HepG2 (cell line): ENCODE measurements around the gene GCNT2. TPM values are rescaled to one million over a fixed set of nuclear protein-coding genes. Genes with fewer than 3 reads are reported as not detected.
A peak's percentile ranks its signal among the peaks of the same experiment; 100 is the strongest.

Experiments used
- CCAR2 ChIP-seq: fragments of 200-400 bp; formaldehyde crosslinking; optimal IDR thresholded peaks from 2 replicates; pipeline ENCODE3; 2018; ENCODE audit warnings: low read depth, mild to moderate bottlenecking, low read length, moderate library complexity
- FIP1L1 ChIP-seq: fragments of 200-400 bp; formaldehyde crosslinking; IDR thresholded peaks from 2 replicates; pipeline ENCODE4 v1.6.1; 2018; ENCODE audit warnings: low read depth, mild to moderate bottlenecking, low read length, moderate library complexity, borderline replicate concordance; ENCODE audit not compliant: insufficient read depth
- FOXK1 ChIP-seq: sonication (generic); formaldehyde crosslinking; IDR thresholded peaks from 2 replicates; pipeline ENCODE4 v1.4.0; 2020; ENCODE audit warnings: low read depth, missing genetic modification reagents, borderline replicate concordance
- HDAC1 ChIP-seq: sonication (generic); formaldehyde crosslinking; IDR thresholded peaks from 2 replicates; pipeline ENCODE4 v1.5.1; 2020; ENCODE audit warnings: mild to moderate bottlenecking, missing genetic modification reagents
- JUN ChIP-seq: sonication (generic); formaldehyde crosslinking; IDR thresholded peaks from 2 replicates; pipeline ENCODE4 v1.4.0; 2020; ENCODE audit warnings: mild to moderate bottlenecking, missing genetic modification reagents
- KAT8 ChIP-seq: IDR thresholded peaks from 2 replicates; pipeline ENCODE4 v1.6.1; 2016; ENCODE audit warnings: missing genetic modification reagents, missing compliant biosample characterization
- RFX1 ChIP-seq: fragments of 450-650 bp; IDR thresholded peaks from 2 replicates; pipeline ENCODE4 v1.6.1; 2017
- SMAD3 ChIP-seq: sonication (generic); formaldehyde crosslinking; IDR thresholded peaks from 2 replicates; pipeline ENCODE4 v1.4.0; 2020; ENCODE audit warnings: missing genetic modification reagents
- SSRP1 ChIP-seq: IDR thresholded peaks from 2 replicates; pipeline ENCODE4 v1.6.1; 2016; ENCODE audit warnings: control low read depth
- ZFP82 ChIP-seq: sonication (generic); formaldehyde crosslinking; IDR thresholded peaks from 2 replicates; pipeline ENCODE4 v1.5.1; 2020; ENCODE audit warnings: mild to moderate bottlenecking, missing genetic modification reagents, borderline replicate concordance
- ZNF143 ChIP-seq: sonication (generic); formaldehyde crosslinking; IDR thresholded peaks from 2 replicates; pipeline ENCODE4 v1.4.0; 2020; ENCODE audit warnings: missing genetic modification reagents
- ZNF180 ChIP-seq: sonication (generic); formaldehyde crosslinking; IDR thresholded peaks from 2 replicates; pipeline ENCODE4 v1.4.0; 2020; ENCODE audit warnings: low read depth, missing genetic modification reagents, borderline replicate concordance
- ZNF224 ChIP-seq: sonication (generic); formaldehyde crosslinking; IDR thresholded peaks from 2 replicates; pipeline ENCODE4 v1.5.0; 2020; ENCODE audit warnings: mild to moderate bottlenecking, missing genetic modification reagents
- ZNF558 ChIP-seq: sonication (generic); formaldehyde crosslinking; IDR thresholded peaks from 2 replicates; pipeline ENCODE4 v1.9.0; 2022; ENCODE audit warnings: mild to moderate bottlenecking, missing genetic modification reagents, borderline replicate concordance
- ZNF598 ChIP-seq: sonication (generic); formaldehyde crosslinking; IDR thresholded peaks from 2 replicates; pipeline ENCODE4 v1.5.1; 2020; ENCODE audit warnings: mild to moderate bottlenecking, missing genetic modification reagents, borderline replicate concordance
- ZNF644 ChIP-seq: IDR thresholded peaks from 2 replicates; pipeline ENCODE4 v1.6.1; 2016; ENCODE audit warnings: low read depth
- ZNF703 ChIP-seq: sonication (generic); formaldehyde crosslinking; IDR thresholded peaks from 2 replicates; pipeline ENCODE4 v1.5.1; 2020; ENCODE audit warnings: missing genetic modification reagents, mild to moderate bottlenecking, moderate library complexity, borderline replicate concordance
- ZNF772 ChIP-seq: sonication (generic); formaldehyde crosslinking; IDR thresholded peaks from 2 replicates; pipeline ENCODE4 v1.5.0; 2020; ENCODE audit warnings: mild to moderate bottlenecking, missing genetic modification reagents
- ZNF788 ChIP-seq: sonication (generic); formaldehyde crosslinking; IDR thresholded peaks from 2 replicates; pipeline ENCODE4 v1.5.0; 2020; ENCODE audit warnings: mild to moderate bottlenecking, missing genetic modification reagents, borderline replicate concordance
- ZNF883 ChIP-seq: sonication (generic); formaldehyde crosslinking; IDR thresholded peaks from 2 replicates; pipeline ENCODE4 v1.5.1; 2020; ENCODE audit warnings: mild to moderate bottlenecking, missing genetic modification reagents; ENCODE audit errors: not compliant biosample characterization
- ZSCAN12 ChIP-seq: sonication (generic); formaldehyde crosslinking; IDR thresholded peaks from 2 replicates; pipeline ENCODE4 v1.9.0; 2021; ENCODE audit warnings: mild to moderate bottlenecking, missing genetic modification reagents
- polyA plus RNA-seq, 8 experiments: library from polyadenylated mRNA; depleted of rRNA in 3 of 8; stranded (reverse) in 7 of 8; unstranded in 1 of 8; fragments of >200 nt; fragmentation: Illumina TruSeq in 4 of 8; extraction: Trizol in 4 of 8; gene quantifications; 2 replicates each; pipeline versions ENCODE4 v1.2.1 to v1.2.3, GENCODE V29; 2011 to 2016; ENCODE audit warnings: low read depth in 4 of 8, missing spikeins in 1 of 8, mixed read lengths in 1 of 8; ENCODE audit not compliant: insufficient read depth in 1 of 8
- total RNA-seq, 5 experiments: library from RNA; depleted of rRNA; stranded (reverse); fragments of >200 nt; fragmentation: Illumina TruSeq; extraction: Trizol; gene quantifications; 2 replicates each; pipeline ENCODE4 v1.2.3, GENCODE V29; 2016; ENCODE audit warnings: low read depth in 1 of 5
- TF ChIP-seq, protein P1 (sequence below): sonication (generic); formaldehyde crosslinking; IDR thresholded peaks from 2 replicates; pipeline ENCODE4 v1.4.0; 2020; ENCODE audit warnings: missing genetic modification reagents, mild to moderate bottlenecking, borderline replicate concordance
- TF ChIP-seq, protein P2 (sequence below): sonication (generic); formaldehyde crosslinking; IDR thresholded peaks from 2 replicates; pipeline ENCODE4 v1.4.0; 2020; ENCODE audit warnings: missing genetic modification reagents
- TF ChIP-seq, protein P3 (sequence below): sonication (generic); formaldehyde crosslinking; IDR thresholded peaks from 2 replicates; pipeline ENCODE4 v1.5.0; 2020; ENCODE audit warnings: mild to moderate bottlenecking, missing genetic modification reagents, moderate library complexity
- TF ChIP-seq, protein P4 (sequence below): sonication (generic); formaldehyde crosslinking; IDR thresholded peaks from 2 replicates; pipeline ENCODE4 v1.4.0; 2020; ENCODE audit warnings: mild to moderate bottlenecking, missing genetic modification reagents
- TF ChIP-seq, protein P5 (sequence below): sonication (generic); formaldehyde crosslinking; IDR thresholded peaks from 2 replicates; pipeline ENCODE4 v1.4.0; 2020; ENCODE audit warnings: missing genetic modification reagents, low read depth, mild to moderate bottlenecking, borderline replicate concordance

The GCNT2 gene
- total and polyA plus RNA-seq, 2 of the 13 experiments (the other 11 are each of a cell fraction or from before 2014, with no cell fraction given), result 11.8 to 31.9 TPM

DNA sequence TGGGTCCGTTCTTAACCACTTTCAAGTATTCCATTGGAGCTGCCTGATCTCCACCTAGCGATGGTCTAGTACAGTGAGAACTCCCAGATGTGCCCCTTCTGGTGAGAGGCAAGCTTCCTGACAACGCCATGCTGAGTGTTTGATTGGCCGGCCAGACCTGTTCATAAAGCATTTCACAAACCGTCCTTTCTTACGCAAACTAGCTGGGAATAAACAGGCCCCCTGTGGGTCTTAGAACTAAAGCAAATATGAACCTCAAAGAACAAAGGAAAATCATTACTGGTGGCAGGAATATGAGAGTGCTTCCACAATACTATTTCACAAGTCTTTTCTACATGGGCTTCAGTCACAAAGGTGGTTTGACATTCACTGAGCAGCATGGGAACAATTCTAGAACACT, 15.6 kb upstream of the GCNT2 start (continued):
- TF ChIP-seq, protein P1, sequence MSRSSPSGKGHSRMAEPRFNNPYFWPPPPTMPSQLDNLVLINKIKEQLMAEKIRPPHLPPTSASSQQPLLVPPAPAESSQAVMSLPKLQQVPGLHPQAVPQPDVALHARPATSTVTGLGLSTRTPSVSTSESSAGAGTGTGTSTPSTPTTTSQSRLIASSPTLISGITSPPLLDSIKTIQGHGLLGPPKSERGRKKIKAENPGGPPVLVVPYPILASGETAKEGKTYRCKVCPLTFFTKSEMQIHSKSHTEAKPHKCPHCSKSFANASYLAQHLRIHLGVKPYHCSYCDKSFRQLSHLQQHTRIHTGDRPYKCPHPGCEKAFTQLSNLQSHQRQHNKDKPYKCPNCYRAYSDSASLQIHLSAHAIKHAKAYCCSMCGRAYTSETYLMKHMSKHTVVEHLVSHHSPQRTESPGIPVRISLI (CRISPR knock-in tag), result peak; percentile 28; the same call in 1 of the 2 replicates
- peak; percentile 82 for TF ChIP-seq ZNF644 (CRISPR knock-in tag)
- no peak for TF ChIP-seq ZNF883
- peak; percentile 70 for TF ChIP-seq HDAC1 (CRISPR knock-in tag)
- TF ChIP-seq ZSCAN12 (CRISPR knock-in tag), result no peak
- no peak for TF ChIP-seq ZNF558
- TF ChIP-seq FOXK1 (CRISPR knock-in tag), result peak; percentile 91
- peak; percentile 80 for TF ChIP-seq KAT8 (CRISPR knock-in tag)
- TF ChIP-seq ZNF180 (CRISPR knock-in tag), result no peak
- TF ChIP-seq RFX1, result no peak
- TF ChIP-seq, protein P2, sequence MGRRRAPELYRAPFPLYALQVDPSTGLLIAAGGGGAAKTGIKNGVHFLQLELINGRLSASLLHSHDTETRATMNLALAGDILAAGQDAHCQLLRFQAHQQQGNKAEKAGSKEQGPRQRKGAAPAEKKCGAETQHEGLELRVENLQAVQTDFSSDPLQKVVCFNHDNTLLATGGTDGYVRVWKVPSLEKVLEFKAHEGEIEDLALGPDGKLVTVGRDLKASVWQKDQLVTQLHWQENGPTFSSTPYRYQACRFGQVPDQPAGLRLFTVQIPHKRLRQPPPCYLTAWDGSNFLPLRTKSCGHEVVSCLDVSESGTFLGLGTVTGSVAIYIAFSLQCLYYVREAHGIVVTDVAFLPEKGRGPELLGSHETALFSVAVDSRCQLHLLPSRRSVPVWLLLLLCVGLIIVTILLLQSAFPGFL (CRISPR knock-in tag), result no peak
- no peak for TF ChIP-seq ZNF788 (CRISPR knock-in tag)
- peak; percentile 43; the same call in 1 of the 2 replicates for TF ChIP-seq ZNF224
- no peak for TF ChIP-seq ZNF772 (CRISPR knock-in tag)
- 0 out of 2 replicates have a peak, but pooled peaks have one; percentile 47 for TF ChIP-seq JUN (CRISPR knock-in tag)
- peak; percentile 93 for TF ChIP-seq SSRP1 (CRISPR knock-in tag)
- TF ChIP-seq ZFP82 (CRISPR knock-in tag), result no peak
- TF ChIP-seq, protein P3, sequence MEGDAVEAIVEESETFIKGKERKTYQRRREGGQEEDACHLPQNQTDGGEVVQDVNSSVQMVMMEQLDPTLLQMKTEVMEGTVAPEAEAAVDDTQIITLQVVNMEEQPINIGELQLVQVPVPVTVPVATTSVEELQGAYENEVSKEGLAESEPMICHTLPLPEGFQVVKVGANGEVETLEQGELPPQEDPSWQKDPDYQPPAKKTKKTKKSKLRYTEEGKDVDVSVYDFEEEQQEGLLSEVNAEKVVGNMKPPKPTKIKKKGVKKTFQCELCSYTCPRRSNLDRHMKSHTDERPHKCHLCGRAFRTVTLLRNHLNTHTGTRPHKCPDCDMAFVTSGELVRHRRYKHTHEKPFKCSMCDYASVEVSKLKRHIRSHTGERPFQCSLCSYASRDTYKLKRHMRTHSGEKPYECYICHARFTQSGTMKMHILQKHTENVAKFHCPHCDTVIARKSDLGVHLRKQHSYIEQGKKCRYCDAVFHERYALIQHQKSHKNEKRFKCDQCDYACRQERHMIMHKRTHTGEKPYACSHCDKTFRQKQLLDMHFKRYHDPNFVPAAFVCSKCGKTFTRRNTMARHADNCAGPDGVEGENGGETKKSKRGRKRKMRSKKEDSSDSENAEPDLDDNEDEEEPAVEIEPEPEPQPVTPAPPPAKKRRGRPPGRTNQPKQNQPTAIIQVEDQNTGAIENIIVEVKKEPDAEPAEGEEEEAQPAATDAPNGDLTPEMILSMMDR (CRISPR knock-in tag), result peak; percentile 64
- no peak for TF ChIP-seq CCAR2
- TF ChIP-seq SMAD3 (CRISPR knock-in tag), result peak; percentile 97
- no peak for TF ChIP-seq ZNF143
- TF ChIP-seq, protein P4, sequence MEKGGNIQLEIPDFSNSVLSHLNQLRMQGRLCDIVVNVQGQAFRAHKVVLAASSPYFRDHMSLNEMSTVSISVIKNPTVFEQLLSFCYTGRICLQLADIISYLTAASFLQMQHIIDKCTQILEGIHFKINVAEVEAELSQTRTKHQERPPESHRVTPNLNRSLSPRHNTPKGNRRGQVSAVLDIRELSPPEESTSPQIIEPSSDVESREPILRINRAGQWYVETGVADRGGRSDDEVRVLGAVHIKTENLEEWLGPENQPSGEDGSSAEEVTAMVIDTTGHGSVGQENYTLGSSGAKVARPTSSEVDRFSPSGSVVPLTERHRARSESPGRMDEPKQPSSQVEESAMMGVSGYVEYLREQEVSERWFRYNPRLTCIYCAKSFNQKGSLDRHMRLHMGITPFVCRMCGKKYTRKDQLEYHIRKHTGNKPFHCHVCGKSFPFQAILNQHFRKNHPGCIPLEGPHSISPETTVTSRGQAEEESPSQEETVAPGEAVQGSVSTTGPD (CRISPR knock-in tag), result no peak
- TF ChIP-seq, protein P5, sequence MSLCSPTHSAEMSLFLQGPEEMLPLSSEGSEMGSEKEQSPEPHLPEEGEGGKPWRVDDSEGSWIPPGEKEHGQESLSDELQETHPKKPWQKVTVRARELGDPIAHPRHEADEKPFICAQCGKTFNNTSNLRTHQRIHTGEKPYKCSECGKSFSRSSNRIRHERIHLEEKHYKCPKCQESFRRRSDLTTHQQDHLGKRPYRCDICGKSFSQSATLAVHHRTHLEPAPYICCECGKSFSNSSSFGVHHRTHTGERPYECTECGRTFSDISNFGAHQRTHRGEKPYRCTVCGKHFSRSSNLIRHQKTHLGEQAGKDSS (CRISPR knock-in tag), result no peak
- TF ChIP-seq FIP1L1, result no peak
- TF ChIP-seq ZNF598 (CRISPR knock-in tag), result 0 out of 2 replicates have a peak, but pooled peaks have one; percentile 42
- TF ChIP-seq ZNF703 (CRISPR knock-in tag), result no peak
